Astrocyte of the cerebellum (primary cell): ENCODE measurements around the gene ACER2.

ENCODE experiments used
- DNase-seq: peaks from one replicate; pipeline ENCODE4 v3.0.0-alpha.2; 2011; ENCODE audit warnings: low read depth
- H3K4me3 ChIP-seq: 2 replicates; pipeline ENCODE4 v1.5.1; 2011; ENCODE audit warnings: mild to moderate bottlenecking, low read depth, low read length, moderate library complexity
- CTCF ChIP-seq: IDR thresholded peaks from 2 replicates; pipeline ENCODE4 v1.5.1; 2012; ENCODE audit warnings: low read length, low read depth, moderate library complexity, mild to moderate bottlenecking; ENCODE audit errors: missing control alignments
- in situ Hi-C: cut with HindIII; loops from 2 replicates; pipeline ENCODE4 v1.10.0; 2017; ENCODE audit warnings: low sequenced_read_pairs

Gene ACER2

DNA sequence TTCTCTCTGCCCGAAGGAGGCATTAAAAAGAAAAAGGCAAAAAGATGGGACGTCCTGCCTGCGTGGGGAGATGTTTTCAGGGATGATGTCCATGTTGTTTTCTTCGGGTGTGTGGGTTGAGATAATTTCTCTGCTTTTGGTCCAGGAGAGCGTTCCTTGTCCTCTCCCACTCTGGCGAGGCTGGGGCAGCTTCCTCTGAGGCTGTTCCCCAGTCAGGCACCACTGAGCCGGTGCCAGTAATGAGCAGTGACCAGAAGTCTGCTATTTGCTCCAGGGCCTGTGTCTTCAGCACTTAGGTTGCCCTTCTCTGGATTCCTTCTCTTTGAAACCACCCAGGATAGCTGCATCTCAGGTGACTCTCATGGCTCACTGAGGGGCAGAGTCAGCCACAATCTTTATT is 71.5 kb downstream of the ACER2 start:
- no peak overlapping the region for H3K4me3 ChIP-seq
- no peak for TF ChIP-seq CTCF
- in situ Hi-C loops: no loop called here
- DNase-seq: no peak

DNA sequence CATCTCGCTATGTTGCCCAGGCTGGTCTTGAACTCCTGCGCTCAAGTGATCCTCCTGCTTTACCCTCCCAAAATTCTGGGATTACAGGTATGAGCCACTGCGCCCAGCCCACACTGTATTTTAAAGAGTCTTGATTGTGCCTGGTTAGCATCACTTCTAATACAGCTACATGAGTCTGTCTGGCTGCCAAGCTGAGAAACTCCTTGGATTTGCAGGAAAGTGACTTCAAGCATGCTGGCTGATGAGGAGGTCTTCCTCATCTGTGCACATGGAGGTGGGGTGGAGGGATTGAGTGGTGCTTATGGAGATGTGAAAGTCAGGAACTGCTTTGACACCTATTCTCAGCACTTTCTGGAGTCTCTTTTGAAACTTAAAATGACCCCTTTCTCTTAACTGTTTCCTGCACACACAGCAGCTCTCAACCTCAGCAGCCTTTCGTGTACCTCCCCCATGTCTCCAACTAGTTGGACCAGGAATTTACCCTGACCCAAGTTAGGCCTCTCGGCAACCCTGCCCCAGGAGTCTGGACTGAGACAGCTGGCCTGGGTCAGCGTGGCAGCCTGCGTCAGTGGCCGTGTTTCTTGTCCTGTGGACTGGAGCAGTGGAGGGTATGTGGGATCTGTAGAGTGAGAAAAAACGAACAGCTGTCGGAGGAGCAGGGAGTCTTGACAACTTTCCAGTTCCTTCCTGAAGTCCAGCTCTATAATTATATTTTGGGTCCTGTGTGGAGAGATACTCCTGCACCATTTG is 72.5 kb downstream of the ACER2 start:
- in situ Hi-C loops: no loop called here
- no peak for TF ChIP-seq CTCF
- no peak for DNase-seq
- H3K4me3 ChIP-seq: no peak overlapping the region

DNA sequence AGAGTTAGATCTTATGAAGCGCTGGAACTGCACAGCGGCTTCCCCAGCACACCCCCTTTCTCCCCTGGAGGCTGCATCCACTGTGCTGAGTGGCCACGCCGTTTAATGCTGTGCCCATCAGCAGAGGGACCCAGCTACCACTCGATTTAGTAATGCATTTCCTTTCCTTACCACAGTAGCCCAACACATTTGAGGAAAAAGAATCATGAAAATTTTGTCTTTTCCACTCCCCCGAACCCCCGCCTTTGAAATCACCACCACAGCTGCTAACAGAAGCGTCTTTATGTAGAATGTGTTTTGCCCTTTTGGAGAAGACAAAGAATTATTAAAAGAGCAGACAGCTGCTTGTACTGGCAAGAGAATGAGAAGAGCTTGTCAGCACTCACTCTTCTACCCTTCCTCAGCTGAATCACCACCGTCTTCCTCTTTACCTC is 73.2 kb downstream of the ACER2 start:
- H3K4me3 ChIP-seq: no peak overlapping the region
- in situ Hi-C loops: no loop called here
- no peak for DNase-seq
- no peak for TF ChIP-seq CTCF

DNA sequence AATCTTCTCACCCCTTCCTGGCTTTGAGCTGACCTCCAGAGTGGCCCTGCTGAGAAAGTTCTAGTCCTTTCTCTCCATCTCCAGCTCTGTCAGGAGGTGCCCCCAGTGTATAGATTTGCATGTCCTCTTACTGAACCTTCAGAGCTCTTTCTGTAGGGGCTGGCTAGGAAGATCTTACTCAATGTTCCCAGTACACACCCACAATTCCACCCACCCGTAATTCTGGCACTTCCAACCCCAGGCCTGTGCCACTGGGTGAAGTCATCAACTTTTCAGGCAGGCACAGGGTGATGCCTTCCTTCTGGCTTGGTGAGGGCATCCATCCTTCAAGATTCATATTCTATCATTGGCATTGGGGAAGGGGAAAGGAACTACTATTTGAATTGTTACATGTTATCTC is 75.9 kb downstream of the ACER2 start:
- TF ChIP-seq CTCF: no peak
- in situ Hi-C loops: no loop called here

GRCh38 chr9:19485193-19485592 is 76.4 kb downstream of the ACER2 start:
- no peak overlapping the region for H3K4me3 ChIP-seq
- DNase-seq: no peak
- TF ChIP-seq CTCF: no peak
- in situ Hi-C loops: no loop called here

More for the DNA sequence above, 75.9 kb downstream of the ACER2 start:
- no peak overlapping the region for H3K4me3 ChIP-seq
- no peak for DNase-seq

DNA sequence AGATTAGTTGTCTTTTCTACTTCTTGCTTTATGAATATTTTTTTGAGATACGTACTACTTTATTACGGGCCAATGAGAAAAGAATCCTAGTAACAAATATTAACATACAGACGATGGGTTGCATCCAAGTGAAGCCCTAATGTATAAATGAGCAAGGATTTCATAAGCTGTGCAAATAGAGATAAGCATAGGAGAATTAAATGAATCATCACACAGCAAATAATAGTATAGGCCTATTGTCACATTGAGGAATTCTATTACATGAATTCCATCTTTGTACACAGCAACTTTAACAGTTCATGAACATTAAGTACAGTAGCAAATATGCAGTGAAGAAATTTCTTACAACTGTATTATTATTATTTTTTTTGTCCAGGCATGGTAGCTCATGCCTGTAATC is 78.0 kb downstream of the ACER2 start:
- in situ Hi-C loops: no loop called here
- no peak for TF ChIP-seq CTCF
- no peak for DNase-seq
- H3K4me3 ChIP-seq: no peak overlapping the region
